Skin of body (tissue), 3 donors: ENCODE measurements around the gene KBTBD6. TPM values are rescaled to one million over a fixed set of nuclear protein-coding genes. Genes with fewer than 3 reads are reported as not detected.
"Not testable (repeated sequence)": the region's sequence is repeated elsewhere in the genome, so short reads cannot be mapped to it uniquely, and the experiment has no call there.

Source experiments
- DNase-seq: peaks from one replicate; lab custom pipeline; 2025; lab: John Stamatoyannopoulos, UW
- small RNA-seq: library from RNA; depleted of rRNA; stranded (forward); fragments of <200 nt; gene quantifications from one replicate; pipeline ENCODE3, GENCODE V24; 2014; ENCODE audit warnings: low replicate concordance
- total RNA-seq: library from RNA; depleted of rRNA; stranded (reverse); fragments of >200 nt; gene quantifications from one replicate; pipeline ENCODE4 v1.2.3, GENCODE V29; 2014

The KBTBD6 gene
- total RNA-seq, 1 donor from 2014 or later, result 12.5 TPM

GRCh38 chr13:41136396-41137031, 3.9 kb upstream of the KBTBD6 start:
- no peak for DNase-seq

GRCh38 chr13:41133951-41134350, 1.3 kb upstream of the KBTBD6 start:
- no peak for DNase-seq

GRCh38 chr13:41131660-41132511, 716 bp downstream of the KBTBD6 start:
- not testable (repeated sequence) for DNase-seq

- DNase-seq, result not testable (repeated sequence)
These were observed 1.4 kb downstream of the KBTBD6 start for GRCh38 chr13:41131189-41131588.

- DNase-seq, result no peak
These were observed 2.2 kb downstream of the KBTBD6 start for GRCh38 chr13:41130356-41130755.

GRCh38 chr13:41127701-41128100, 4.9 kb downstream of the KBTBD6 start:
- no peak for DNase-seq

GRCh38 chr13:41122838-41123237, 9.8 kb downstream of the KBTBD6 start:
- DNase-seq, result no peak

- no peak for DNase-seq
These were observed 14.7 kb downstream of the KBTBD6 start for GRCh38 chr13:41117869-41118268.

- DNase-seq, result no peak
These were observed 21.1 kb downstream of the KBTBD6 start for GRCh38 chr13:41111454-41111853.

- no peak for DNase-seq
These were observed 25.0 kb downstream of the KBTBD6 start for GRCh38 chr13:41107584-41108014.

GRCh38 chr13:41107104-41107571, 25.5 kb downstream of the KBTBD6 start:
- no peak for DNase-seq

GRCh38 chr13:41099986-41100385, 32.6 kb downstream of the KBTBD6 start:
- no peak for DNase-seq

GRCh38 chr13:41098761-41099160, 33.8 kb downstream of the KBTBD6 start:
- no peak for DNase-seq

- DNase-seq, result not testable (repeated sequence)
These were observed 36.9 kb downstream of the KBTBD6 start for GRCh38 chr13:41095681-41096080.

GRCh38 chr13:41085961-41086585, 46.5 kb downstream of the KBTBD6 start:
- DNase-seq, result no peak

- DNase-seq, result no peak
These were observed 52.9 kb downstream of the KBTBD6 start for GRCh38 chr13:41079725-41080124.

Small RNAs within 50 kb of the gene (small RNA-seq; reads per million reads assigned to genes)
- not detected for gene MIR3168
- gene RN7SL597P, result not detected

Other genes with a start within 250 kb of the KBTBD6 start
- gene ELF1, start 113.5 kb downstream of the KBTBD6 start, total RNA-seq, result 62.8 TPM
- gene WBP4, start 71.3 kb downstream of the KBTBD6 start, total RNA-seq, result 11.8 TPM
- 12.7 TPM for gene KBTBD7, start 61.8 kb upstream of the KBTBD6 start, total RNA-seq
- 11.0 TPM for gene MTRF1, start 130.8 kb upstream of the KBTBD6 start, total RNA-seq
- 26.6 TPM for gene NAA16, start 178.5 kb upstream of the KBTBD6 start, total RNA-seq